ENCODE results near the gene RPL22. TPM values are rescaled to one million over a fixed set of nuclear protein-coding genes. Genes with fewer than 3 reads are reported as not detected.

Gene RPL22
- total and polyA plus RNA-seq, 2 of the 13 experiments (the other 11 are each of a cell fraction or from before 2014, with no cell fraction given): 214 to 545 TPM

DNA sequence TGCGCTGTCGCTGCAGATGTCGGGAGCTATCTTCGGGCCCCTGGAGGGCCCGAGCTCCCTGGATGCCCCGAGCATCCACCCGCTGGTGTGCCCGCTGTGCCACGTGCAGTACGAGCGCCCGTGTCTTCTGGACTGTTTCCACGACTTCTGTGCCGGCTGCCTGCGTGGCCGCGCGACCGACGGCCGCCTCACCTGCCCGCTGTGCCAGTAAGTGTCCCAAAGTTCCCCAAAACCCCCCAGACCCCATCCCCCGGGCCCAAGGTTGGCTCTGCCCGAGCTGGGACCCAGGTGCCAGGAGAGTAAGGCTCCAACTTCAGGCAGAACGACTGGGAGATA is 7.1 kb upstream of the RPL22 start (continued):
- TF ChIP-seq, protein P1, sequence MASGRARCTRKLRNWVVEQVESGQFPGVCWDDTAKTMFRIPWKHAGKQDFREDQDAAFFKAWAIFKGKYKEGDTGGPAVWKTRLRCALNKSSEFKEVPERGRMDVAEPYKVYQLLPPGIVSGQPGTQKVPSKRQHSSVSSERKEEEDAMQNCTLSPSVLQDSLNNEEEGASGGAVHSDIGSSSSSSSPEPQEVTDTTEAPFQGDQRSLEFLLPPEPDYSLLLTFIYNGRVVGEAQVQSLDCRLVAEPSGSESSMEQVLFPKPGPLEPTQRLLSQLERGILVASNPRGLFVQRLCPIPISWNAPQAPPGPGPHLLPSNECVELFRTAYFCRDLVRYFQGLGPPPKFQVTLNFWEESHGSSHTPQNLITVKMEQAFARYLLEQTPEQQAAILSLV (CRISPR knock-in tag; IDR thresholded peaks at IDR 0.05; ENCODE audit: borderline replicate concordance): 0 out of 2 replicates have a peak, but pooled peaks have one; percentile 2
- TF ChIP-seq HNRNPL (IDR thresholded peaks at IDR 0.05; ENCODE audit: low read depth, low read length): 0 out of 2 replicates have a peak, but pooled peaks have one; percentile 23
- no peak for TF ChIP-seq ZNF225 (CRISPR knock-in tag; IDR thresholded peaks at IDR 0.05)
- TF ChIP-seq, protein P2, sequence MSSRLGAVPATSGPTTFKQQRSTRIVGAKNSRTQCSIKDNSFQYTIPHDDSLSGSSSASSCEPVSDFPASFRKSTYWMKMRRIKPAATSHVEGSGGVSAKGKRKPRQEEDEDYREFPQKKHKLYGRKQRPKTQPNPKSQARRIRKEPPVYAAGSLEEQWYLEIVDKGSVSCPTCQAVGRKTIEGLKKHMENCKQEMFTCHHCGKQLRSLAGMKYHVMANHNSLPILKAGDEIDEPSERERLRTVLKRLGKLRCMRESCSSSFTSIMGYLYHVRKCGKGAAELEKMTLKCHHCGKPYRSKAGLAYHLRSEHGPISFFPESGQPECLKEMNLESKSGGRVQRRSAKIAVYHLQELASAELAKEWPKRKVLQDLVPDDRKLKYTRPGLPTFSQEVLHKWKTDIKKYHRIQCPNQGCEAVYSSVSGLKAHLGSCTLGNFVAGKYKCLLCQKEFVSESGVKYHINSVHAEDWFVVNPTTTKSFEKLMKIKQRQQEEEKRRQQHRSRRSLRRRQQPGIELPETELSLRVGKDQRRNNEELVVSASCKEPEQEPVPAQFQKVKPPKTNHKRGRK (CRISPR knock-in tag; IDR thresholded peaks at IDR 0.05): no peak
- TF ChIP-seq, protein P3, sequence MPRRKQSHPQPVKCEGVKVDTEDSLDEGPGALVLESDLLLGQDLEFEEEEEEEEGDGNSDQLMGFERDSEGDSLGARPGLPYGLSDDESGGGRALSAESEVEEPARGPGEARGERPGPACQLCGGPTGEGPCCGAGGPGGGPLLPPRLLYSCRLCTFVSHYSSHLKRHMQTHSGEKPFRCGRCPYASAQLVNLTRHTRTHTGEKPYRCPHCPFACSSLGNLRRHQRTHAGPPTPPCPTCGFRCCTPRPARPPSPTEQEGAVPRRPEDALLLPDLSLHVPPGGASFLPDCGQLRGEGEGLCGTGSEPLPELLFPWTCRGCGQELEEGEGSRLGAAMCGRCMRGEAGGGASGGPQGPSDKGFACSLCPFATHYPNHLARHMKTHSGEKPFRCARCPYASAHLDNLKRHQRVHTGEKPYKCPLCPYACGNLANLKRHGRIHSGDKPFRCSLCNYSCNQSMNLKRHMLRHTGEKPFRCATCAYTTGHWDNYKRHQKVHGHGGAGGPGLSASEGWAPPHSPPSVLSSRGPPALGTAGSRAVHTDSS (CRISPR knock-in tag; conservative IDR thresholded peaks at IDR 0.05): no peak
- peak; percentile 69 for TF ChIP-seq HNRNPK (IDR thresholded peaks at IDR 0.05; ENCODE audit: low read depth, low read length, poor library complexity, severe bottlenecking)

DNA sequence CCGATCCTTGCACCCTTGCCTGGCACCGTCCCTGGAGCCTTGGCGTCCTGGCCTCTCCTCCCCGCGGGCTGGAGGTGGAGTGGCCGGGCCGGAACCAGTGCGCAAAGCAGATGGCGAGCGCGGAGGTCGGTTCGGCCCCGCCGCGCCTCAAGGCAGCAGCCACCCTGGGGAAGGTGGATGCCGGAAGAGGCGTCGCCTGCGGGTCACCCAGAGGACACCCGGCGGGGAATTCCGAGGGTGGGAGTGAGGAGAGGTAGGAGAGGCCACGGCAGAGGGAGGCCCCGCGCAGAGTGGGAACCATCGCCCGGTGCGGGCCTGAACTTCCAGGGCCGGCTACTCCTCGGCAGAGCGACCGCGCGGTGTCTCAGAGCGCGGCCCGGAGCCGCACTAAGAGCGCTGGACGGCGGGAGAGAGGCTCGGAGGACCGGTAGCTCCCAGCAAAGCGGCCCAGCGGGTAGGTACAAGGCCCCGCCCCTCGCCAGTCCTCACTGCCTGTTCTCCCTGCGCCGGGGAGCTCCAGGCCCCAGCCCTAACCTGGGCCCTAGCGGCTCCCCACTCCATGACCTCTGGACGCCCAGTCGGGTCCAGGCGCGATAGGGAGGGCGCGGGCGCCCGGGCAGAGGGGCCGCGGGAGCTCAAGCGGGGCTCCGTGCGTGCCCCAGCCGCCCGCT is 6.6 kb upstream of the RPL22 start, which contains the start of gene RNF207:
Gene RNF207, plus strand, starts transcription at position 271 of the 671 bp plus-strand sequence. CDS start 417 bp downstream, outside the sequence.
- peaks cover 4 to 6% of the 10 kb centered on the region in 2 experiments; a peak in 3 of 5 replicates for H3K36me3 ChIP-seq (replicated peaks in 1 of 2; ENCODE audit: control insufficient read depth in 1 of 2, insufficient read depth in 2 of 2, low read length in 2 of 2)
- peak; percentile 77 for DNase-seq (ENCODE audit: low spot score)
- POLR2A ChIA-PET: interaction anchor here (0.7 to 1.7 kb wide), 12 partner anchors 10 to 280 kb away, joined by 3 to 11 read pairs (median 4); partner anchors contain the start of genes ACOT7 and ICMT
- H3K4me2 ChIP-seq (ENCODE audit: low read depth, low read length): peak within 1 kb of the TSS; percentile 92
- H3K4me3 ChIP-seq (replicated peaks in 1 of 3; ENCODE audit: insufficient read depth in 1 of 3, low read depth in 2 of 3, low read length in 3 of 3): peak within 1 kb of the TSS; percentile 79 to 90 (median 84)
- no peaks in the 10 kb centered on the region for H3K9me3 ChIP-seq (ENCODE audit: low read length)
- ATAC-seq: peak; percentile 84
- peak within 1 kb of the TSS; percentile 82 for H3K27ac ChIP-seq (ENCODE audit: extremely low read length, insufficient read depth, low read length)
- peak within 1 kb of the TSS; percentile 86 for H2AFZ ChIP-seq (ENCODE audit: low read length)
- in situ Hi-C loops (cut with HindIII; ENCODE audit: extremely low pct_ligation_motif_present, low pct_unique_long_range_greater_than_20kb) (no loop called here), intact Hi-C loops (cut with micrococcal nuclease; ENCODE audit: unreplicated experiment) (loop anchor here (2.0 to 10.0 kb wide), 2 partner anchors 35 to 621 kb away; no protein-coding TSS in a partner anchor)
- FAIRE-seq: no peak
- H4K20me1 ChIP-seq (ENCODE audit: insufficient read depth, low read length): no peaks in the 10 kb centered on the region
- no TSS peak for BruUV-seq (replicated peaks)
- H3K27me3 ChIP-seq (ENCODE audit: control insufficient read depth in 1 of 2, insufficient read depth in 2 of 2, low read length in 2 of 2): no peaks in the 10 kb centered on the region
- H3K4me1 ChIP-seq (ENCODE audit: insufficient read depth, low read length): peaks cover 17% of the 10 kb centered on the region
- H3K79me2 ChIP-seq (ENCODE audit: insufficient read depth, low read length): no peaks in the 10 kb centered on the region
- CTCF ChIA-PET (ENCODE audit: low intra/inter-chr PET ratio, low total read pairs): interaction anchor here (1.2 to 1.6 kb wide), 2 partner anchors 39 to 41 kb away, joined by 5 to 7 read pairs; no protein-coding TSS in a partner anchor
- WGBS (ENCODE audit: low lambda C conversion rate): under 1% methylated on average over 27 of the region's 66 CpGs
- H3K9ac ChIP-seq (ENCODE audit: insufficient read depth, low read depth, low read length): peak within 1 kb of the TSS; percentile 79
- TF ChIP-seq SP140L (CRISPR knock-in tag; IDR thresholded peaks at IDR 0.05; ENCODE audit: borderline replicate concordance): 0 out of 2 replicates have a peak, but pooled peaks have one; percentile 34
- TF ChIP-seq ZNF563 (CRISPR knock-in tag; IDR thresholded peaks at IDR 0.05): no peak
- 0 out of 2 replicates have a peak, but pooled peaks have one; percentile 73 for TF ChIP-seq PAX8 (CRISPR knock-in tag; IDR thresholded peaks at IDR 0.05; ENCODE audit: borderline replicate concordance)
- peak; percentile 7; the same call in 1 of the 2 replicates for TF ChIP-seq PPARG (CRISPR knock-in tag; conservative IDR thresholded peaks at IDR 0.05)
- TF ChIP-seq, protein P4, sequence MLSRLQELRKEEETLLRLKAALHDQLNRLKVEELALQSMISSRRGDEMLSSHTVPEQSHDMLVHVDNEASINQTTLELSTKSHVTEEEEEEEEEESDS (CRISPR knock-in tag; IDR thresholded peaks at IDR 0.05; ENCODE audit: borderline replicate concordance): 0 out of 2 replicates have a peak, but pooled peaks have one; percentile 35
- TF ChIP-seq KLF6 (CRISPR knock-in tag; IDR thresholded peaks at IDR 0.05): peak; percentile 70; the same call in 1 of the 2 replicates
- TF ChIP-seq ZNF121 (CRISPR knock-in tag; IDR thresholded peaks at IDR 0.05): no peak
- no peak for TF ChIP-seq ZNF296 (CRISPR knock-in tag; conservative IDR thresholded peaks at IDR 0.05)
- no peak for TF ChIP-seq ATRX (CRISPR knock-in tag; IDR thresholded peaks at IDR 0.05; ENCODE audit: borderline replicate concordance)
- peak in 1 of 2 experiments; percentile 55; a peak in 1 of 4 replicates for TF ChIP-seq KLF16 (CRISPR knock-in tag; IDR thresholded peaks at IDR 0.05)
- TF ChIP-seq MIXL1 (CRISPR knock-in tag; IDR thresholded peaks at IDR 0.05): peak; percentile 39; the same call in 1 of the 2 replicates
- no peak for TF ChIP-seq PHF5A (CRISPR knock-in tag; IDR thresholded peaks at IDR 0.05; ENCODE audit: low read depth, unreplicated experiment)
